ENCODE results near the gene CALHM1.

DNA sequence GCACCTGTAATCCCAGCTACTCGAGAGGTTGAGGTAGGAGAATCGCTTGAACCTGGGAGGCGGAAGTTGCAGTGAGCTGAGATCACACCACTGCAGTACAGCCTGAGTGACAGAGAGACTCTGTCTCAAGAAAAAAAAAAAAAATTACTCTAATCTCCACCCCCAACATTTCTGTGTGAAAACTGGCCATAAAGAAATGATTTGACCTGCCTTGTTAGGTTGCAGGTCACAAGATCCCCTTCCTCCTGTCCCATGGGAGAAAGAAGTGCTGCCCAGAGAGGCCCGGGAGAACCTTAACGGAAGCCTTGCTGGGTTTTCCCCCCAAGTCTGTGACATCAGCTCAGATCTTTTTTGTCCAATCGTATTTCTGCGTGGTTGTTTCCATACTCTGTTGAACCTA lies 8.7 kb upstream of the CALHM1 start:
- TF ChIP-seq POLR2A (IDR thresholded peaks at IDR 0.05) = no peak
- no peak for TF ChIP-seq POLR2AphosphoS5 (IDR thresholded peaks at IDR 0.05; ENCODE audit: insufficient read depth in 1 of 2, low read depth in 1 of 2)
